Measurements from ENCODE around the gene GALNT7. TPM values are rescaled to one million over a fixed set of nuclear protein-coding genes. Genes with fewer than 3 reads are reported as not detected.

GALNT7 gene
- polyA plus RNA-seq, 1 of the 3 experiments (the other 2 are of a cell fraction): 14.8 TPM

DNA sequence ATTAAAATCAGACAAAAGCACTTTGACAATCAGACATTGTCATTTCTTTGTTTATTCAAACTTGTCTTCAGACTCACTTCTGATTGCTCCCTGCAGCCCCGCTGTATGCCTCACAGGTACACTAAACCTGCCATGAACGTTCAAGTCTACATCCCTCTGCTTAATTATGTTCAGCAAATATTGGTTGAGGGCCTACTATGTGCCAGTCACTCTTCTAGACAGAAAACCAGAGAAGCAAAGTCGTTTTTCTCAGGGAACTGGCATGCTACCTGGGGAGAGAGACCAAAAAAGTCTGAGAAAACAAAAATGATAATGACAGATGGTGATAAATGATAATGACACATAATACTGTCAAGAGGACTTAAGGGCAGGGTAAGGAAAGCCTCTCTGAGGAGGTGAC, 146.1 kb downstream of the GALNT7 start (continued):
- TF ChIP-seq, protein P1, sequence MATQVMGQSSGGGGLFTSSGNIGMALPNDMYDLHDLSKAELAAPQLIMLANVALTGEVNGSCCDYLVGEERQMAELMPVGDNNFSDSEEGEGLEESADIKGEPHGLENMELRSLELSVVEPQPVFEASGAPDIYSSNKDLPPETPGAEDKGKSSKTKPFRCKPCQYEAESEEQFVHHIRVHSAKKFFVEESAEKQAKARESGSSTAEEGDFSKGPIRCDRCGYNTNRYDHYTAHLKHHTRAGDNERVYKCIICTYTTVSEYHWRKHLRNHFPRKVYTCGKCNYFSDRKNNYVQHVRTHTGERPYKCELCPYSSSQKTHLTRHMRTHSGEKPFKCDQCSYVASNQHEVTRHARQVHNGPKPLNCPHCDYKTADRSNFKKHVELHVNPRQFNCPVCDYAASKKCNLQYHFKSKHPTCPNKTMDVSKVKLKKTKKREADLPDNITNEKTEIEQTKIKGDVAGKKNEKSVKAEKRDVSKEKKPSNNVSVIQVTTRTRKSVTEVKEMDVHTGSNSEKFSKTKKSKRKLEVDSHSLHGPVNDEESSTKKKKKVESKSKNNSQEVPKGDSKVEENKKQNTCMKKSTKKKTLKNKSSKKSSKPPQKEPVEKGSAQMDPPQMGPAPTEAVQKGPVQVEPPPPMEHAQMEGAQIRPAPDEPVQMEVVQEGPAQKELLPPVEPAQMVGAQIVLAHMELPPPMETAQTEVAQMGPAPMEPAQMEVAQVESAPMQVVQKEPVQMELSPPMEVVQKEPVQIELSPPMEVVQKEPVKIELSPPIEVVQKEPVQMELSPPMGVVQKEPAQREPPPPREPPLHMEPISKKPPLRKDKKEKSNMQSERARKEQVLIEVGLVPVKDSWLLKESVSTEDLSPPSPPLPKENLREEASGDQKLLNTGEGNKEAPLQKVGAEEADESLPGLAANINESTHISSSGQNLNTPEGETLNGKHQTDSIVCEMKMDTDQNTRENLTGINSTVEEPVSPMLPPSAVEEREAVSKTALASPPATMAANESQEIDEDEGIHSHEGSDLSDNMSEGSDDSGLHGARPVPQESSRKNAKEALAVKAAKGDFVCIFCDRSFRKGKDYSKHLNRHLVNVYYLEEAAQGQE (IDR thresholded peaks at IDR 0.05; ENCODE audit: low read depth, low read length): no peak

DNA sequence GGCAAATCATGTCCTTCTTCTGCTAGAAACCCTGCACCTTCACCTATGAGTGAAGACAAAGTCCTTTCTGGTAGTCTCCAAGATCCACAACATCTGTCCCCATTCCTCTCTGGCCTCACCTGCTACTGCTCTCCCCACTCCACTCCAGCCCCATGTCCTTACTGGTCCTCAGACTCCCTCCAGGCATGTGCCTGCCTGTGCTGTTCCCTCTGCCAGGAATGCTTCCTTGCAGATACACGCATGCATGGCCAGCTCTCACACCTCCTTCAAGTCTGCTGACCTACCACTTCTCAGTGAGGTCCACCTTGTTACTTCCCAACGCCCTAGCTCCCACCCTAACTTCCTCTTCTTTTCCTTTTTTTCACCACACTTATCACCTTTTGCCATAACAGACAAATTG, 147.4 kb downstream of the GALNT7 start:
- no peak overlapping the region for H3K9ac ChIP-seq
- H3K9me3 ChIP-seq: no peaks in the 10 kb centered on the region
- CTCF ChIA-PET: interaction anchor here (2.2 to 7.6 kb wide), 2 partner anchors 9 to 97 kb away, joined by 9 to 82 read pairs; no protein-coding TSS in a partner anchor
- no peak for DNase-seq
- peaks cover 19% of the 10 kb centered on the region for H3F3A ChIP-seq (replicated peaks; ENCODE audit: insufficient read depth)
- TF ChIP-seq TEAD4 (IDR thresholded peaks at IDR 0.05; ENCODE audit: borderline replicate concordance, insufficient read depth) (no peak), JUND (IDR thresholded peaks at IDR 0.05) (no peak), MXI1 (IDR thresholded peaks at IDR 0.05; ENCODE audit: low read depth, low read length) (no peak), FOXM1 (IDR thresholded peaks at IDR 0.05; ENCODE audit: low read depth) (no peak), RXRA (IDR thresholded peaks at IDR 0.05; ENCODE audit: borderline replicate concordance, low read depth) (no peak), POLR2AphosphoS5 (IDR thresholded peaks at IDR 0.05; ENCODE audit: low read depth, low read length) (no peak)
- TF ChIP-seq, protein P2, sequence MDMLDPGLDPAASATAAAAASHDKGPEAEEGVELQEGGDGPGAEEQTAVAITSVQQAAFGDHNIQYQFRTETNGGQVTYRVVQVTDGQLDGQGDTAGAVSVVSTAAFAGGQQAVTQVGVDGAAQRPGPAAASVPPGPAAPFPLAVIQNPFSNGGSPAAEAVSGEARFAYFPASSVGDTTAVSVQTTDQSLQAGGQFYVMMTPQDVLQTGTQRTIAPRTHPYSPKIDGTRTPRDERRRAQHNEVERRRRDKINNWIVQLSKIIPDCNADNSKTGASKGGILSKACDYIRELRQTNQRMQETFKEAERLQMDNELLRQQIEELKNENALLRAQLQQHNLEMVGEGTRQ (IDR thresholded peaks at IDR 0.05; ENCODE audit: borderline replicate concordance, low read depth, low read length): no peak
- TF ChIP-seq, protein P3, sequence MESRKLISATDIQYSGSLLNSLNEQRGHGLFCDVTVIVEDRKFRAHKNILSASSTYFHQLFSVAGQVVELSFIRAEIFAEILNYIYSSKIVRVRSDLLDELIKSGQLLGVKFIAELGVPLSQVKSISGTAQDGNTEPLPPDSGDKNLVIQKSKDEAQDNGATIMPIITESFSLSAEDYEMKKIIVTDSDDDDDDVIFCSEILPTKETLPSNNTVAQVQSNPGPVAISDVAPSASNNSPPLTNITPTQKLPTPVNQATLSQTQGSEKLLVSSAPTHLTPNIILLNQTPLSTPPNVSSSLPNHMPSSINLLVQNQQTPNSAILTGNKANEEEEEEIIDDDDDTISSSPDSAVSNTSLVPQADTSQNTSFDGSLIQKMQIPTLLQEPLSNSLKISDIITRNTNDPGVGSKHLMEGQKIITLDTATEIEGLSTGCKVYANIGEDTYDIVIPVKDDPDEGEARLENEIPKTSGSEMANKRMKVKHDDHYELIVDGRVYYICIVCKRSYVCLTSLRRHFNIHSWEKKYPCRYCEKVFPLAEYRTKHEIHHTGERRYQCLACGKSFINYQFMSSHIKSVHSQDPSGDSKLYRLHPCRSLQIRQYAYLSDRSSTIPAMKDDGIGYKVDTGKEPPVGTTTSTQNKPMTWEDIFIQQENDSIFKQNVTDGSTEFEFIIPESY (IDR thresholded peaks at IDR 0.05; ENCODE audit: borderline replicate concordance, low read depth): no peak
- TF ChIP-seq, protein P4, sequence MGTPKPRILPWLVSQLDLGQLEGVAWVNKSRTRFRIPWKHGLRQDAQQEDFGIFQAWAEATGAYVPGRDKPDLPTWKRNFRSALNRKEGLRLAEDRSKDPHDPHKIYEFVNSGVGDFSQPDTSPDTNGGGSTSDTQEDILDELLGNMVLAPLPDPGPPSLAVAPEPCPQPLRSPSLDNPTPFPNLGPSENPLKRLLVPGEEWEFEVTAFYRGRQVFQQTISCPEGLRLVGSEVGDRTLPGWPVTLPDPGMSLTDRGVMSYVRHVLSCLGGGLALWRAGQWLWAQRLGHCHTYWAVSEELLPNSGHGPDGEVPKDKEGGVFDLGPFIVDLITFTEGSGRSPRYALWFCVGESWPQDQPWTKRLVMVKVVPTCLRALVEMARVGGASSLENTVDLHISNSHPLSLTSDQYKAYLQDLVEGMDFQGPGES (IDR thresholded peaks at IDR 0.05; ENCODE audit: low read depth, low read length): no peak
- H3K27me3 ChIP-seq (ENCODE audit: insufficient read depth): no peaks in the 10 kb centered on the region
- H3K4me1 ChIP-seq (ENCODE audit: control insufficient read depth in 1 of 2, insufficient read depth in 2 of 2, low read depth in 1 of 2, low read length in 1 of 2): peaks cover 0 to 21% of the 10 kb centered on the region in 2 experiments; a peak in 3 of 4 replicates
- 97% methylated on average over 2 of the region's 2 CpGs for WGBS (ENCODE audit: low lambda C conversion rate)
- no peaks in the 10 kb centered on the region for H3K9me2 ChIP-seq
- no peak overlapping the region for H3K27ac ChIP-seq (ENCODE audit: low read depth in 2 of 2, low read length in 1 of 2)
- no peak overlapping the region for H3K4me3 ChIP-seq (ENCODE audit: low read depth in 2 of 2, low read length in 1 of 2)
- H3K79me2 ChIP-seq (ENCODE audit: insufficient read depth): no peaks in the 10 kb centered on the region
- POLR2A ChIA-PET: no interaction called here
- H3K4me2 ChIP-seq: no peak overlapping the region
- H4K20me1 ChIP-seq (ENCODE audit: insufficient read depth): no peaks in the 10 kb centered on the region
- peaks cover 16 to 20% of the 10 kb centered on the region in 2 experiments for H3K36me3 ChIP-seq (replicated peaks in 1 of 2; ENCODE audit: control insufficient read depth in 1 of 2, insufficient read depth in 2 of 2, low read length in 1 of 2)
- no peak overlapping the region for H2AFZ ChIP-seq (ENCODE audit: low read depth)
